DOHH2 (cell line): Measurements from ENCODE around the gene KCNN1.

Source experiments
- CTCF ChIP-seq: fragments of 200-600 bp; sonication (generic); IDR thresholded peaks from one replicate; pipeline ENCODE4 v1.5.1; 2014; ENCODE audit warnings: antibody characterized with exemption, mild to moderate bottlenecking, low read depth, low read length; ENCODE audit not compliant: poor library complexity, severe bottlenecking
- EZH2phosphoT487 ChIP-seq: fragments of 200-600 bp; sonication (generic); IDR thresholded peaks from 2 replicates; pipeline ENCODE4 v1.6.1; 2017; ENCODE audit warnings: borderline replicate concordance, mild to moderate bottlenecking, antibody characterized with exemption, low read length, moderate library complexity, mixed read lengths

- TF ChIP-seq CTCF (no peak), EZH2phosphoT487 (no peak)
These were observed 35.0 kb downstream of the KCNN1 start for GRCh38 chr19:18001777-18002345.
